ENCODE results near the gene PRPF38B.

- TF ChIP-seq, protein P1, sequence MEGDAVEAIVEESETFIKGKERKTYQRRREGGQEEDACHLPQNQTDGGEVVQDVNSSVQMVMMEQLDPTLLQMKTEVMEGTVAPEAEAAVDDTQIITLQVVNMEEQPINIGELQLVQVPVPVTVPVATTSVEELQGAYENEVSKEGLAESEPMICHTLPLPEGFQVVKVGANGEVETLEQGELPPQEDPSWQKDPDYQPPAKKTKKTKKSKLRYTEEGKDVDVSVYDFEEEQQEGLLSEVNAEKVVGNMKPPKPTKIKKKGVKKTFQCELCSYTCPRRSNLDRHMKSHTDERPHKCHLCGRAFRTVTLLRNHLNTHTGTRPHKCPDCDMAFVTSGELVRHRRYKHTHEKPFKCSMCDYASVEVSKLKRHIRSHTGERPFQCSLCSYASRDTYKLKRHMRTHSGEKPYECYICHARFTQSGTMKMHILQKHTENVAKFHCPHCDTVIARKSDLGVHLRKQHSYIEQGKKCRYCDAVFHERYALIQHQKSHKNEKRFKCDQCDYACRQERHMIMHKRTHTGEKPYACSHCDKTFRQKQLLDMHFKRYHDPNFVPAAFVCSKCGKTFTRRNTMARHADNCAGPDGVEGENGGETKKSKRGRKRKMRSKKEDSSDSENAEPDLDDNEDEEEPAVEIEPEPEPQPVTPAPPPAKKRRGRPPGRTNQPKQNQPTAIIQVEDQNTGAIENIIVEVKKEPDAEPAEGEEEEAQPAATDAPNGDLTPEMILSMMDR (IDR thresholded peaks at IDR 0.05), result no peak
- TF ChIP-seq POLR2A (IDR thresholded peaks at IDR 0.05), result no peak
Measured at GRCh38 chr1:108704496-108704895, 12.4 kb downstream of the PRPF38B start.

Data from body of pancreas (tissue), 4 donors.